ENCODE measurements around the gene CAMK1G. TPM values are rescaled to one million over a fixed set of nuclear protein-coding genes. Genes with fewer than 3 reads are reported as not detected.

The CAMK1G gene
- total RNA-seq, 1 donor from 2014 or later: not detected

DNA sequence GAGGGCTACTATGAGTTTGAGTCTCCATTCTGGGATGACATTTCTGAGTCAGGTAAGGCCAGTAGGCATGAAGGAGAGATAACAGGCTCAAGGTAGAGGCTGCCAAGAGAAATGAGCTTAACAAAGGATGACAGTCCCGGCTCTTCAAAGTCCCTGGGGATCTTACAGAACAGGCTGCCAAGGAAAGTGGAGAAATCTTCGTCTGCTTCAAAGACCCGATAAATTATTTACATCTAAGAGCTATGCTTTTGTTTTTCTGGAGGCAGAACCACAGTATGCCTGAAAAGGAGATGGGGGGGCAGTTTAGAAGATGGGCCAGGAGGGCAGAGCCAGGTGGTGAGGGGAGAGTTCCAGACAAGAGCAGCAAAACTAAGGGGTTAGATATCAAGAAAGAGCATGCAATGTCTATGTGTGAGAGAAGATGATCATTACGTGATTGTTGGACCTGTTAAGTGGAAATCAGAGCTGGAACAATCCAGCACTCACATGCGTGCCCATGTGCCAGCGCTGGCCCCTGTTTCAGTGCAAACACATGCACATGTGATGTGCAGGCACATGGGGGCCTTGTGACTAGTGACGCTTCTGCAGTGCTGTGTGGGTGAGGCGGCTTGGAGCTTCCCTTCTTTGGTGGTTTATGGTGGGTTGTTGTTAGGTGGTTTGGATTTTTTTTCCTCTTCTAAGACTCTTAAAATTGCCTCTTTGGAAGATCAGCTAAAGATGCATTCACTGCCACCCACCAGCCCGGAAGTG lies 25.7 kb downstream of the CAMK1G start:
- no peaks in the 10 kb centered on the region for H3K4me1 Mint-ChIP-seq (ENCODE audit: unreplicated experiment)
- no peak overlapping the region for H3K4me3 Mint-ChIP-seq (ENCODE audit: unreplicated experiment)
- TF ChIP-seq, protein P1, sequence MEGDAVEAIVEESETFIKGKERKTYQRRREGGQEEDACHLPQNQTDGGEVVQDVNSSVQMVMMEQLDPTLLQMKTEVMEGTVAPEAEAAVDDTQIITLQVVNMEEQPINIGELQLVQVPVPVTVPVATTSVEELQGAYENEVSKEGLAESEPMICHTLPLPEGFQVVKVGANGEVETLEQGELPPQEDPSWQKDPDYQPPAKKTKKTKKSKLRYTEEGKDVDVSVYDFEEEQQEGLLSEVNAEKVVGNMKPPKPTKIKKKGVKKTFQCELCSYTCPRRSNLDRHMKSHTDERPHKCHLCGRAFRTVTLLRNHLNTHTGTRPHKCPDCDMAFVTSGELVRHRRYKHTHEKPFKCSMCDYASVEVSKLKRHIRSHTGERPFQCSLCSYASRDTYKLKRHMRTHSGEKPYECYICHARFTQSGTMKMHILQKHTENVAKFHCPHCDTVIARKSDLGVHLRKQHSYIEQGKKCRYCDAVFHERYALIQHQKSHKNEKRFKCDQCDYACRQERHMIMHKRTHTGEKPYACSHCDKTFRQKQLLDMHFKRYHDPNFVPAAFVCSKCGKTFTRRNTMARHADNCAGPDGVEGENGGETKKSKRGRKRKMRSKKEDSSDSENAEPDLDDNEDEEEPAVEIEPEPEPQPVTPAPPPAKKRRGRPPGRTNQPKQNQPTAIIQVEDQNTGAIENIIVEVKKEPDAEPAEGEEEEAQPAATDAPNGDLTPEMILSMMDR (IDR thresholded peaks at IDR 0.05; ENCODE audit: unreplicated experiment): no peak
- no peak for DNase-seq (ENCODE audit: low spot score)
- no peaks in the 10 kb centered on the region for H3K9me3 Mint-ChIP-seq (ENCODE audit: unreplicated experiment)
- H3K27me3 Mint-ChIP-seq (ENCODE audit: unreplicated experiment): no peaks in the 10 kb centered on the region
- no peaks in the 10 kb centered on the region for H3K36me3 Mint-ChIP-seq (ENCODE audit: low read depth, unreplicated experiment)
- no peak overlapping the region for H3K27ac Mint-ChIP-seq (ENCODE audit: unreplicated experiment)

- Mint-ChIP-seq H3K36me3 (ENCODE audit: low read depth, unreplicated experiment) (no peaks in the 10 kb centered on the region), H3K27ac (ENCODE audit: unreplicated experiment) (no peak overlapping the region), H3K9me3 (ENCODE audit: unreplicated experiment) (no peaks in the 10 kb centered on the region), H3K4me1 (ENCODE audit: unreplicated experiment) (no peaks in the 10 kb centered on the region), H3K27me3 (ENCODE audit: unreplicated experiment) (no peaks in the 10 kb centered on the region), H3K4me3 (ENCODE audit: unreplicated experiment) (no peak overlapping the region)
- DNase-seq (ENCODE audit: low spot score): no peak
- TF ChIP-seq, protein P1 (IDR thresholded peaks at IDR 0.05; ENCODE audit: unreplicated experiment): no peak
Measured at GRCh38 chr1:209609791-209610630, 26.5 kb downstream of the CAMK1G start.

DNA sequence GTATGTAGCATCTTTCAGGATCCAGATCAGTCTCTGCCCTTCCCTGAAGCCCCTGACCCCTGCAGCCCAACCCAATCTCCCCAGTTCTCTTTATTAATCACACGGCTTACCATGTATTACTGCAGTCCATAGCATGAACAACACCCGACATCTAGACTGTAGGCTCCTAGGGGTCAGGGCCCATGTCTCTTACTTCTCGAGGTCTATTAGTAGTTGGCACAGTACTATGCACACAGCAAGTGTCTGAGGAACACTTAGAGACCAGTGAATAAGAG lies 27.1 kb downstream of the CAMK1G start:
- DNase-seq (ENCODE audit: low spot score): no peak
- H3K27ac Mint-ChIP-seq (ENCODE audit: unreplicated experiment): no peak overlapping the region
- no peaks in the 10 kb centered on the region for H3K36me3 Mint-ChIP-seq (ENCODE audit: low read depth, unreplicated experiment)
- no peaks in the 10 kb centered on the region for H3K27me3 Mint-ChIP-seq (ENCODE audit: unreplicated experiment)
- TF ChIP-seq, protein P1 (IDR thresholded peaks at IDR 0.05; ENCODE audit: unreplicated experiment): no peak
- no peaks in the 10 kb centered on the region for H3K9me3 Mint-ChIP-seq (ENCODE audit: unreplicated experiment)
- no peak overlapping the region for H3K4me3 Mint-ChIP-seq (ENCODE audit: unreplicated experiment)
- no peaks in the 10 kb centered on the region for H3K4me1 Mint-ChIP-seq (ENCODE audit: unreplicated experiment)

GRCh38 chr1:209611771-209612570 lies 28.5 kb downstream of the CAMK1G start:
- peak; percentile 15 for DNase-seq (ENCODE audit: low spot score)
- Mint-ChIP-seq H3K4me3 (ENCODE audit: unreplicated experiment) (no peak overlapping the region), H3K27me3 (ENCODE audit: unreplicated experiment) (peaks cover 3% of the 10 kb centered on the region), H3K36me3 (ENCODE audit: low read depth, unreplicated experiment) (peaks cover 4% of the 10 kb centered on the region), H3K27ac (ENCODE audit: unreplicated experiment) (no peak overlapping the region), H3K4me1 (ENCODE audit: unreplicated experiment) (no peaks in the 10 kb centered on the region), H3K9me3 (ENCODE audit: unreplicated experiment) (no peaks in the 10 kb centered on the region)
- TF ChIP-seq, protein P1 (IDR thresholded peaks at IDR 0.05; ENCODE audit: unreplicated experiment): peak; percentile 17
